ENCODE results near the gene PPIL1. TPM values are rescaled to one million over a fixed set of nuclear protein-coding genes. Genes with fewer than 3 reads are reported as not detected.

Gene PPIL1
- total RNA-seq, 4 donors from 2014 or later: 22.8 to 36.0 (median 27.5) TPM

GRCh38 chr6:36847152-36847551 lies 27.5 kb downstream of the PPIL1 start:
- no peak for DNase-seq
- no peak overlapping the region for H3K4me3 ChIP-seq
- H3K27ac ChIP-seq: no peak overlapping the region
- no peak for TF ChIP-seq CTCF (IDR thresholded peaks at IDR 0.05)
- TF ChIP-seq POLR2A (IDR thresholded peaks at IDR 0.05): no peak
- no peaks in the 10 kb centered on the region for H3K27me3 ChIP-seq
- peaks cover 0 to 7% of the 10 kb centered on the region in 2 donors for H3K4me1 ChIP-seq
- no peaks in the 10 kb centered on the region for H3K9me3 ChIP-seq
- H3K36me3 ChIP-seq: no peaks in the 10 kb centered on the region
- intact Hi-C loops (cut with DNase I; ENCODE audit: low total_unique reads): no loop called here

GRCh38 chr6:36845233-36845632 lies 29.4 kb downstream of the PPIL1 start:
- Histone ChIP-seq H3K27me3 (no peaks in the 10 kb centered on the region), H3K4me1 (peaks cover 6 to 7% of the 10 kb centered on the region in 2 donors), H3K36me3 (no peaks in the 10 kb centered on the region), H3K9me3 (no peaks in the 10 kb centered on the region), H3K27ac (no peak overlapping the region), H3K4me3 (no peak overlapping the region)
- intact Hi-C loops (cut with DNase I; ENCODE audit: low total_unique reads): no loop called here
- DNase-seq: no peak
- no peak for TF ChIP-seq CTCF (IDR thresholded peaks at IDR 0.05)
- no peak for TF ChIP-seq POLR2A (IDR thresholded peaks at IDR 0.05)

DNA sequence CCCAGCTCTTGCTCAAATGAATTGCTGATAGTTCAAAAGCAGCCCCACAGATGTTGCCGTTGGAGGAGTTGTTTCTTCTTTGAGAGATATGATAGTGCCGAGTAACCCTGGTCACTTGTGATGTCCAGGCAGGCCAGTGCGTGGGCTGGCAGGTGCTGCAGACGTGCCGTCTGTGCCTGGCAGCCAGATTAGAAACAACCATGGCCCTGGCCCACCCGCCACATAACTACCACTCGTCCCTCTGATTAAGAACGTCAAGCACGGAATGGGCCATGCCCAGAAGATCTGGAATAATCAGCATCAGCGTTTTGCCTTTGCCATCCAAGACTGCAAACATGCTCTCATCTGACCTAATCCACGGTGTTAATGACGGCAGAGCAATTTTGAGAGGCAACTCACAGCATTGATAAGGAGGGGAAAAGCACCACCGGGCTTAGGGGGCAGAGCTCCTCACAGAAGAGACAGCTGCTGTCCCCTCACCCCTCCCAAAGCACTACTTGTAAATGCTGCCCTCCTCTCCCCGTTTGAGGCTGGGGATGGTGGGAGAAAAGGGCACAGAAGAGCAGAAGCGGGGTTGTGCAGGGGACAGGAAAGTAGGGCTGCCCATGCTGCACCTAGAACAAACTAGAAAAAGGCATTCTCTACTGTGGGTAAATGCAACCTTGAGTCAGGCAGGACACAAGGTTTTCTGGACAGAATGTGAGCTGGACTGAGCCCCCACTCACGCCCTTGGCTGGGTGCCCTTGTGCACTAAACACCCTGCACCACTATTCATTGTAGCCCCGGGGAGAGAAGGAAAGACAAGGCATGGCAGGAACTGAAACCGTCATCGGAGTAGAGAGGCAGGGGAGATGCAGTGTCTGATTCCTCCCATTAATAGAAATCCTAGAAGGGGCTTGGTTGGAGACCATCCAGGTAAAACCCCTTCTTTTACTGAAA lies 30.1 kb downstream of the PPIL1 start:
- H3K36me3 ChIP-seq: no peaks in the 10 kb centered on the region
- no peak for DNase-seq
- peaks cover 5 to 8% of the 10 kb centered on the region in 2 donors for H3K4me1 ChIP-seq
- no peaks in the 10 kb centered on the region for H3K27me3 ChIP-seq
- H3K9me3 ChIP-seq: no peaks in the 10 kb centered on the region
- H3K4me3 ChIP-seq: no peak overlapping the region
- no peak overlapping the region for H3K27ac ChIP-seq
- no peak for TF ChIP-seq POLR2A (IDR thresholded peaks at IDR 0.05)
- no peak for TF ChIP-seq CTCF (IDR thresholded peaks at IDR 0.05)
- intact Hi-C loops (cut with DNase I; ENCODE audit: low total_unique reads): no loop called here

GRCh38 chr6:36843170-36843569 lies 31.4 kb downstream of the PPIL1 start:
- intact Hi-C loops (cut with DNase I; ENCODE audit: low total_unique reads): no loop called here
- no peak overlapping the region for H3K4me3 ChIP-seq
- TF ChIP-seq CTCF (IDR thresholded peaks at IDR 0.05) (no peak), POLR2A (IDR thresholded peaks at IDR 0.05) (no peak)

DNA sequence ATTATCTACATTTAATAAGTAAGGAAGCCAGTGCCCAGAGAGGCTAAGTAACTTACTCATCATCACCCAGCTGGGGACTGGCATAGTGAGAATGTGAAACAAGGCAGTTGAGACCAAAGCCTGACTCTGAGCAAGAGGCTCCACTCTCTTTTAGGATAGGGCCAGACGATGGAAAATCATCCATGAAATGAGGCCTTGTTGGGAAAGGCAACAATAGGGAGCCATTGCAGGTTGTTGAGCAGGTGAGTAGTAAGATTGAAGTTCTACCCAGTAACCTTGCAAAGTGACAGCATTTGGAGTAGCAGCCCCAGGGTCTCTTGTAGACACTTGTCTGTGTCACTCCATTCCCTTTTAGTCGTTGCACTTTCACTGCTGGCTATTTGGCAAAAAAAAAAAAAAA lies 32.8 kb downstream of the PPIL1 start:
- no peak for DNase-seq
- H3K4me3 ChIP-seq: no peak overlapping the region
- peaks cover 0 to 8% of the 10 kb centered on the region in 2 donors for H3K4me1 ChIP-seq
- intact Hi-C loops (cut with DNase I; ENCODE audit: low total_unique reads): no loop called here
- TF ChIP-seq CTCF (IDR thresholded peaks at IDR 0.05) (no peak), POLR2A (IDR thresholded peaks at IDR 0.05) (no peak)
- no peaks in the 10 kb centered on the region for H3K9me3 ChIP-seq
- no peaks in the 10 kb centered on the region for H3K27me3 ChIP-seq
- no peak overlapping the region for H3K27ac ChIP-seq
- H3K36me3 ChIP-seq: no peaks in the 10 kb centered on the region

More at GRCh38 chr6:36843170-36843569, 31.4 kb downstream of the PPIL1 start:
- Histone ChIP-seq H3K4me1 (peaks cover 0 to 8% of the 10 kb centered on the region in 2 donors), H3K9me3 (no peaks in the 10 kb centered on the region), H3K27me3 (no peaks in the 10 kb centered on the region), H3K36me3 (no peaks in the 10 kb centered on the region), H3K27ac (no peak overlapping the region)
- DNase-seq: no peak
